ENCODE measurements around the gene DPYD.

Gene DPYD

DNA sequence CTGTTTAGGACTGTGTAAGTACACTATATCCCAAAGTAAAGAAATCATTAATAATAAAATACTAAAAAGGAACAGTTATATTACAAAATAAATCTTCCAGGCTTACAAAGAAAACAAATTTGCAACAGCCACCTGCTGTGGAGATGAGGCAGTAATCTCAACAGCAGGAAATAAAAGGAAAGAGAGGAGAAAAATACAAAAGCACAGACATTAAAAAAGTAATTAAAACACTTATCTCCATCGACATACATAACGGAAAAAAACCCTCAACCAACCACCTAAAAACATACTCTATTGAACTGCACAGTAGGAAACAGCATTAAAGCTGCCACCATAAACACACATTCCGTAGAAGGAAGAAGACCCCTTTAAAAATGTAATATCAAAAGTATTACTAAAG is 317.6 kb downstream of the DPYD start:
- DNase-seq = no peak

- no peak for DNase-seq
These were observed 321.4 kb downstream of the DPYD start for GRCh38 chr1:97599447-97599846.

DNA sequence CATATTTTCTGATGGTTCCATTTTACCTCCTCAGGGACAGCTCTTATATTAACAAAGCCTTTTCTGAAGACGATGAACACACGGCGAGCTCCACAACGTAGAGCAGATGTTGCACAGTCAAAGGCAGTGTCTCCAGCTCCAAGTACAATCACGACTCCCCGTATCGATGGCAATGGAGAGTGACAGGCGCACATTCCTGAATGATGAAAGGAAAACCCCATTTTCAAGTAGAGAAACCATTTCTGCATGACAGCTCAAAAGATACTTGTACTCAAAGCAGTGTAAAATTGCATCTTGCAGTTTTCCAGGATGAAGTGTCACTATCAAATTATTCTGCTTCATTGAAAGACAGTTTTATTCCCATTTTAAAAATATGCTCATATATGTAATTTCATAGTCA is 327.6 kb downstream of the DPYD start:
- no peak for DNase-seq

DNA sequence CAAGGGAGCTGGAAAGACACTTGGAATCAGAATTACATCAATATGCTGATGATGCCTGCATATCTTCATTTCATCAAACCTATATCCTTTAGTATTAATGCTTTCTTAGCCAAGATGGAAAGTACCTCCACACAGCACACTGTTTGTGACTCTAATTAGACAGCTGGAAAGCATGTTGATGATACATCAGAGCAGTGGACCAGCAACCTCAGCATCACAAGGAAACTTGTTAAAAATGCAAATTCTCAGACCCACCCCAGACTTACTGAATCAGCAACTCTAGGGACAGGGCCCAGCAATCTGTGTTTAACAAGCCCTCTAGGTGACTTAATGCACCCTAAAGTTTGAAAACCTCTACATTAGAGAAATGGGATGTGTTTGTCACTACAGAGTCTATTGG is 332.1 kb downstream of the DPYD start:
- DNase-seq = no peak

DNA sequence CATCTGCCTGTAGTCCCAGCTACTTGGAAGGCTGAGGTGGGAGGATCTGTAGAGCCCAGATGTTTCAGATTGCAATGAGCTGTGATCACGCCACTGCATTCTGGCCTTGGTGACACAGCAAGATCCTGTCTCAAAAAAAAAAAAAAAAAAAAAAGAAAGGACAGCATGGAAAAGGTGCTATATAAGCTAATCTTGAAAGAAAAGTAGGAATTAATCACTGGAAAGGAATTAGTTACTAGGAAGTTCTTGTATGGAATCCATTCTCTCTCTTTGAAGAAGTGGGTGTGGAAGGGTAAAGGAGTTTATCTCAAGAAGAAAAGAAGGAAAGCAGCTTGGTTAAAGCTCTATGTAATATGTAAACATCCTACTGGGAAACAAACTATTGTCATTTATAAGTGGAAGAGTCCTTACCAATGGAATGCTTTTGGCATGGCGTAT is 339.2 kb downstream of the DPYD start:
- DNase-seq = no peak

DNA sequence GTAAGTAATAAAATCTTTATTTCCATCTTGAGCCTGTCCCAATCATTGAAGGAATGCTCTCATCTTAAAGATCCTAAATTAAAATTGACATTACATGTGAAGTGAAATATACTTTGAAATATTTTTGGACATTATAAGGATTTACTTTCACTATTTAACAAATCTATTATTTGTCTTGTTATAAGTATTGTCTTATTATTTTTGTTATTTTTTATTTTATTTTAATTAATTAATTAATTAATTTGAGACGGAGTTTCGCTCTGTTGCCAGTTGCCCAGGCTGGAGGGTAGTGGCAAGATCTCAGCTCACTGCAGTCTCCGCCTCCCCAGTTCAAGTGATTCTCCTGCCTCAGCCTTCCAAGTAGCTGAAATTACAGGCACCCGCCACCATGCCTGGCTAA is 343.2 kb downstream of the DPYD start:
- DNase-seq = no peak

- DNase-seq = no peak
These were observed 347.3 kb downstream of the DPYD start for GRCh38 chr1:97573553-97573952.

DNA sequence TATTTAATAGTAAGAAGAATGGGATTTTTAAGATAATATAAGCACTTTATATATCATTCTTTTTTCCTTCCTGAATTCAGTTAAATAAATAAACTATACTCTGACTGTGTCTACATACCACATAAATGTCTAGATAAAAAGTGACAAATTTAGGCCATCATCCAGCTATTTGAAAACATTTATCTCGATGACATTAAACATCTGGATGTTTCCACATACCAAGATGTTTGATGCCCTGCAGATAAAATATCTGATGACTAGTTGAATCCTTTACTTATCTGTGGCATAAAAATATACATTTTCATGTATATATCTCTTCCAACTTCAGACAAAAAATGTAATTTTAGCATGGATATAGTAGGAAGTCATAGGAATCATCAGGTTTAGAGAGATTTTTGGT is 348.3 kb downstream of the DPYD start:
- DNase-seq = no peak

DNA sequence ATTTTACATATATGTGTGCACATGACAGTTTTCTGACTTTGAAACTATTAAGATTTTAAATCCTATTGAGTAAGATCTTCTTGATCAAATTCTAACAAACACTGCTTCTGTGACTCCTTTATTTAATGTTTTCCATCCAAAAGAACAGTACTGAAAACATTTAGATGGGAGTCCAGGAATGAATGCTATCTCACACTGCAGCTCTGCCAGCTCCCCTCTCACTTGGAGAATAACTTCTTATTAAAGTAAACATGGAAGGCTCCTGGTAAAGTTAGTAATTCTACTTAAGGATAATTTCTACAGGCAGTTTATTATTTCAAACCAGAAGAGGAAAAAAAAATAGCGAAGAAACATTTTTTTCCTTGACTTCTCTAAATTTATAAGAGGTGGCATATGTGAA is 349.1 kb downstream of the DPYD start:
- no peak for DNase-seq

DNA sequence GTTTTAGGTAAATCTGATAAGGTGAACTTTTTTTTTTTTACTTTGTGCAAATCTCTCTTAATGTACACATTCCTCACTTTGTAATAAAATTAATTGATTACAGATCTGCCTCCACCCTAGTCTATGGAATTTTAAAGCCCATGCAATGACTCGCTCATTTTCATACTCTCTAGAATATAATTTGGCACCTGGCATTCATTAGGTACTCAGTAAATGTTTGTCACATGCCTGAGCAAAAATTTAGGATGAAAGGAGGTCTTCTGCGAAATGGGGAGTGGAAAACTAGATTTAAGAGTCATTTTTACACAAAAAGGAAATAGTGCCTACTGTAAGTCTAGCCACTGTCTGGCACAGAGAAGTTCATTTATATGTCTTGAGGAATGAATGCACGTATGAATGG is 350.1 kb downstream of the DPYD start:
- no peak for DNase-seq

DNA sequence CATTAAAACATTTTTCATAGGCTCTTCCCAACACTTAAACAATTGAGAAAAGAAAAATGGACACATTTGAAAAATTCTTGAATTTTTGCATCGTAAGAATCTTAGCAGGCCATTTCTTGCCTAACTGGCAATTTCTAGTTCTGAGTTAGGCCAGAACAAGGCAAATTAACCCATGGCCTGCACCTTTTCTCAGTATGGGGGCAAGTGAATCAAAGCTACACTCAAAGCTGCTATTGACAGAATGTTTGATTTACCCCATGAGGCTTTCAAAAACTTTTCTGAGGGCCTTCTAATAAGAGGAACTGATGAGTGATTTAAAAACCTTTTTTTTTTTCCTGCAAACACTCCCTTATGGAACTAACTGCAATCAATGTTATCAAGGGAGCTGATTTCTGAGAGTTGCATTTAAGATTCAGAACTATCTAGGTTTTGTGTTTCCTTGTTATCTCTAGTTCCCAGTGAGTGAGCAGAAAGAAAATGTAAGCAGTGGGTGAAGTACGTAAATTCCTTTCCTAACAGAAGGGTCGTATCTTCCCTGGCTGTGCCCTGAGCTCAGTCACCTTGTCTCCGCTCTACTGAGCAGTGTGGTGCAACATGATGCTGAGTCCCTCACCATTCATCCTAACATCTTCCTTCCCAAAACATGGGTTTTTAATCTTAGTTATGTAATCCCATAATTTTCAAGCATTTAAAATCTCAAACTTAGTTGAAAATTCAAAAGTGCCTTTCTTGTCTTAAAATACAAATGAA is 353.7 kb downstream of the DPYD start:
- DNase-seq = no peak

- no peak for DNase-seq
These were observed 354.9 kb downstream of the DPYD start for GRCh38 chr1:97565886-97566285.

DNA sequence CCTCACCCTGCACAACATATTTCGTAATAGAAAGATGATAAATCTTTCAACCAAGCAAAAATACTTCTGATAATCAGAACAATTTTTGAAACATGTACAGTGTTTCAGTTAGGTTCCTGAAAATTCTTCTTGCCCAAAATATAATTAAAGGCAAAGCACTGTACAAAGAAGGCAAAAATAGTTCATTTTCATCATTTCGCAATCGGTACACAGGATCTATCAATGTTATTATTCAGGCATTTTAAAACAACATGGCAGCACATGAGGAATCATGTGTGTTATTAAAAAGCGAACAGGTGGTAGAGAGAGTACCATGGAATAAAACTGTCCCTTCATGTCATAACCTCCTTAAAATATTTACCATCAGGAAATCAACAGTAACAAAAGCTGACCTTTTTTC is 356.9 kb downstream of the DPYD start:
- DNase-seq = no peak

DNA sequence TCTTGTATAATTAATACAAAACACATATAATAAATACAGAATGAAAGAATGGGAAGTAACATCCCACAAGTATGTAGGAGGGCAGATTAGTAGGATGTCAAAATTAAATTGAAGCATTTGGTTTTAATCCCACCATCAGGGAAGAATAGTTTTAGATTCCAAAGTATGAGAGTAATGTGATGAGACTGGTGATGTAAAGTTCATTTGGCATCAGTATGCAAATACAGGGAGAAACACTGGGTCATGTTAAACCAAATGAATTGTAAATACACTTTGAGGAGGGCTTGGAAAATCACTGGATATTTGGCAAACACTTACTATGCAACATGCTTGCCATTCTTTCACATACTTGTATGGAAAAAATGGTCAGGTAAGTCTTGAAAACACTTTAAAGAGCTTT is 358.8 kb downstream of the DPYD start:
- no peak for DNase-seq

- no peak for DNase-seq
These were observed 360.1 kb downstream of the DPYD start for GRCh38 chr1:97560714-97561113.

DNA sequence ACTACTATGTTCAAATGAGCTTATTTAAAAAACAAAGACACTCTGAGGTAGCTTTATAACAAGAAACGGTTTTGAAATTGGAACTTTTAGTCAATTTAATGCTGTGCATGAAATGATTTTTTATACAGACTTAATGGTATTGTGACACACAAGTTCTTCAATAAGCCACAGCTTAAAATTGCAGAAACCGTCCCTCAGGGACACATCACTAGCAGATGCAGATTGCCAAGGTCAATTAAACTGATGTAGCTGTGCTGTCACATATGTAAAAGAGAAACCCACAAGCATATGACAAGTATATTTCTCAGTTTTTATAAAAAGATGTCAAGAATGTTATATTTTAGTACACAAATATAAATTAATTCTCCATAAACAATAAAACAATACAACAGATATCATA is 366.9 kb downstream of the DPYD start:
- DNase-seq = no peak

GRCh38 chr1:97551113-97551512 is 369.7 kb downstream of the DPYD start:
- no peak for DNase-seq

- no peak for DNase-seq
These were observed 375.4 kb downstream of the DPYD start for GRCh38 chr1:97545446-97545845.

DNA sequence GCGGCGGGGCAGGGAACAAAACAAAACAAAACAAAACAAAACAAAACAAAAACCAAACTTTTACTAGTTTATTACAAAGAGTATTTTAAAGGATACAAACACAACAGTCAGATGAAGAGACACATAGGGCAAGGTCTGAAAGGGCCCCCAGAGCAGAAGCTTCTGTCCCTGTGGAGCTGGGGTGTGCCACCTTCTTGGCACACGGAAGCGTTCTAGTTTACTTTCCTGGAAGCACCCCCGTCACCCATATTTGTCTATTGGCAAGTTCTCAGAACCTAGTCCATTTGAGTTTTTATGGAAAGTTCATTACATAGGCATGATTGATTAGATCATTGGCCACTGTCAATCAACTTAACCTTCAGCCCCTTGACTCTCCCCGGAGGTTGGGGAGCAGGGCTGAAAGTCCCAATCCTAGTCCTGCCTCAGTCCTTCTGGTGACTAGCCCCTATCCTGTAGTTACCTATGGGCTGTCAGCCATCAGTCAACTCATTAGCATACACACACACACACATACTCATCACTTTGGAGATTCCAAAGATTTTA is 380.4 kb downstream of the DPYD start:
- DNase-seq = no peak

- DNase-seq = no peak
These were observed 382.7 kb downstream of the DPYD start for GRCh38 chr1:97538113-97538512.

DNA sequence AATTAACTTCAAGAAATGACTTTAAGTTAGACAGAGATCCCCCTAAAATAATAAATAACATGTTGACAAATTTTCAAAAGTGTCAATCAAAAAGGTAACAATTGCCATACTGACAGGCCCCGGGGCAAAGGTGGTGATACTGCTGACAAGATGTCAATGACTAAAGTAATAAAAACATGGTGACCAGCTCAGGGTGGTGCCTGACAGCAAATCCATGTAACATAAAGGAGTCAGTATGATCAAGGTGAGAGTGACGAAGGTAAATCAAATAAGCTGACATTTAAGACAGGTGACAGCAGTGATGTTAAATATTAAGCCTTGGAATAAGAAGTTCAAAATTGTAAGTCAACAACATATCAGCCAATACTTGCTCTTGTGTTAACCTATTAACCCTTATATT is 387.5 kb downstream of the DPYD start:
- no peak for DNase-seq

GRCh38 chr1:97529600-97529999 is 391.2 kb downstream of the DPYD start:
- DNase-seq = no peak

DNA sequence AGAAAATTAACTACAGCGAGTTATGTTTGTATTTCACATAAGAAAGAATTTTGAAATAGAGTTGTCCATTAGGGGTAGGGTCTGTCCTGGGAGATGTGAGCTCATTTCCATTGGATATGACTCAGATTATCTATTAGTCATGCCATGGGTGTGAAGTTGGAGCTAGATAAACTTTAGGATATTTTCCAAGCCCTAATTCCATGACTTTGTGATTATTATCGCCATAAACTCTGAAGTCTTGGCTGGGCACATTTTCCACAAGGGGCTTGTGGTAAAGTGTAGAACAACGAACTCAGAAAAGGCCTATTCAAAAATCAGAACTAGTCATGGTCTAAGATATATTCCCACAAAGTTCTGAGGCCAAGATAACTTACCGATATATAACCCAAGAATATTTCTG is 396.6 kb downstream of the DPYD start:
- no peak for DNase-seq

- no peak for DNase-seq
These were observed 404.2 kb downstream of the DPYD start for GRCh38 chr1:97516588-97516987.

DNA sequence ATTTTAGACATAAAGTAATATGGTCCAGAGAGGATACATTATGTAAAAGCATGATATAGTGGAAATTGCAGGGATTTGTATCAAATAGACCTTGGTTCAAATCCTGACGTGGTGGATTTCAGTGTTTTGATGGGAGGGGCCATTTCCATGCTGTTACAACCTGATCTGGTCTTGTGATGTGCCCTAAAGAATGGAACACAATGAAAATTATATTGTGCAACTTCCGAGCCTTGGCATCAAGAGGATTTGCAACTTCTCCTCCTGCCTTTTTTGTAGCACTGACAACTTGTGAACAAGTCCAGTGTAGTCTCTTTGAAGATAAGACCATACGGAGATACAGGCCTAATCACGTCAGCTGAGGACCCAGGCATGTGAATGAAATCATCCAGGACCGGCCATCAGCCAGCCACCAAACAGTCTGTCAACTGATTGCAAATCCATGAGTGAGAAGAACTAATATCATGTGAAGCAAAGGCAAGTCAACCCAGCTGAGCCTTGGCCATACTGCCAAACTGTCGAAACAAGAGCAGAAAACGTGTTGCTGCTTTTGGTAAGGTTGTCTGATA is 412.1 kb downstream of the DPYD start:
- no peak for DNase-seq
